ENCODE data around the gene PPEF2.
"Not testable (repeated sequence)": the region's sequence is repeated elsewhere in the genome, so short reads cannot be mapped to it uniquely, and the experiment has no call there.

PPEF2 gene

DNA sequence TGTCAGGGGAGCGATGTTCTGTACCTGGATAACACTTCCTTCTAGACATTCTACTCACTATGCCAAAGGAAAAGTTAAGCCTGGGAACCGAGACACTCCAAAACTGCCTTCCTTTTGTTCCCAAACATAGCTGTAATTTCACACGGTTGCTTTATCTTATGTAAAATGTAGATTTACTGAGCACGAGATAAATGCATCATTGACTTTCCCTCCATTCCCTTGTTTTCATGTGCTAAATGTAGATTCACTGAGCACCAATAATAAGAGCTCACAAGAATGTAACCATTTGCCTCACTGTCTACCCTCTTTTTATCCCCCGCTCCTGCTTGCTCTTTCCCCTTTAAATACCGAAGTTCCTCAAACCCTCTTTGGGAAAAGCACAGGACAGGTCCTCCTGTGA lies 10.7 kb upstream of the PPEF2 start:
- TF ChIP-seq ZC3H10 (CRISPR knock-in tag; IDR thresholded peaks at IDR 0.05), result no peak
- TF ChIP-seq ZFP30 (CRISPR knock-in tag; IDR thresholded peaks at IDR 0.05), result no peak
- no peak for TF ChIP-seq ZNF8 (CRISPR knock-in tag; IDR thresholded peaks at IDR 0.05)
- TF ChIP-seq RARB (CRISPR knock-in tag; IDR thresholded peaks at IDR 0.05), result no peak
- TF ChIP-seq, protein P1, sequence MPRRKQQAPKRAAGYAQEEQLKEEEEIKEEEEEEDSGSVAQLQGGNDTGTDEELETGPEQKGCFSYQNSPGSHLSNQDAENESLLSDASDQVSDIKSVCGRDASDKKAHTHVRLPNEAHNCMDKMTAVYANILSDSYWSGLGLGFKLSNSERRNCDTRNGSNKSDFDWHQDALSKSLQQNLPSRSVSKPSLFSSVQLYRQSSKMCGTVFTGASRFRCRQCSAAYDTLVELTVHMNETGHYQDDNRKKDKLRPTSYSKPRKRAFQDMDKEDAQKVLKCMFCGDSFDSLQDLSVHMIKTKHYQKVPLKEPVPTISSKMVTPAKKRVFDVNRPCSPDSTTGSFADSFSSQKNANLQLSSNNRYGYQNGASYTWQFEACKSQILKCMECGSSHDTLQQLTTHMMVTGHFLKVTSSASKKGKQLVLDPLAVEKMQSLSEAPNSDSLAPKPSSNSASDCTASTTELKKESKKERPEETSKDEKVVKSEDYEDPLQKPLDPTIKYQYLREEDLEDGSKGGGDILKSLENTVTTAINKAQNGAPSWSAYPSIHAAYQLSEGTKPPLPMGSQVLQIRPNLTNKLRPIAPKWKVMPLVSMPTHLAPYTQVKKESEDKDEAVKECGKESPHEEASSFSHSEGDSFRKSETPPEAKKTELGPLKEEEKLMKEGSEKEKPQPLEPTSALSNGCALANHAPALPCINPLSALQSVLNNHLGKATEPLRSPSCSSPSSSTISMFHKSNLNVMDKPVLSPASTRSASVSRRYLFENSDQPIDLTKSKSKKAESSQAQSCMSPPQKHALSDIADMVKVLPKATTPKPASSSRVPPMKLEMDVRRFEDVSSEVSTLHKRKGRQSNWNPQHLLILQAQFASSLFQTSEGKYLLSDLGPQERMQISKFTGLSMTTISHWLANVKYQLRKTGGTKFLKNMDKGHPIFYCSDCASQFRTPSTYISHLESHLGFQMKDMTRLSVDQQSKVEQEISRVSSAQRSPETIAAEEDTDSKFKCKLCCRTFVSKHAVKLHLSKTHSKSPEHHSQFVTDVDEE (CRISPR knock-in tag; IDR thresholded peaks at IDR 0.05), result no peak
- no peak for ATAC-seq

DNA sequence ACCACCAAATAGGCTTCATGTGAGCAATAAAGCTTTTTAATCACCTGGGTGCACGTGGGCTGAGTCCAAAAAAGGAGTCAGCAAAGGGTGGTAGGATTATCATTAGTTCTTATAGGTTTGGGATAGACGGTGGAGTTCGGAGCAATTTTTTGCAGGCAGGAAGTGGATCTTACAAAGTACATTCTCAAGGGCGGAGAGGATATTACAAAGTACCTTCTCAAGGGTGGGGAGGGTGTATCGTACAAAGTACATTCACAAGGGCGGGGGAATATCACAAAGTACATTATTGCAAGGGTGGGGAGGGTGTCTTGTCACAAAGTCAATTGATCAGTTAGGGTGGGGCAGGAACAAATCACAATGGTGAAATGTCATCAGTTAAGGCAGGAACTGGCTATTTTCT lies 8.6 kb upstream of the PPEF2 start:
- not testable (repeated sequence) for ATAC-seq

DNA sequence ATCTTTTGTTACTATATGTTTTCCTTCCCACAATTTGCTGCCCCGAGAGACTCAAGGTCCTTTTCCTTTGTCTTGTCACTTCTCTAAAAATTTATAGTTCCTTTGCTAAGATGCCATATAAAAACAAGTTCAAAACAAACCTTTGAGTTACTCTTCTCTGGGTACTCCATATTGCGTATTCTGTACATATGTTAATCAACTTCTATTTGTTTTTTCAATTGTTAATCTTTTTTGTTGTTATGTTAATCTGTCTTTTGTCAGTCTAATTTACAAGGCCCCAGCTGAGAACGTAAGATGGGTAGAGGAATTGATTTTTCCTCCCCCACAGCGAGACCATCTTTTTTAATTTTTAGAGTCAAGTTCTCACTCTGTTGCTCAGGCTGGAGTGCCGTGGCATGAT lies 7.2 kb upstream of the PPEF2 start:
- ATAC-seq, result no peak
- TF ChIP-seq ARNTL (CRISPR knock-in tag; IDR thresholded peaks at IDR 0.05; ENCODE audit: borderline replicate concordance, low read depth) (no peak), GLIS3 (CRISPR knock-in tag; IDR thresholded peaks at IDR 0.05) (no peak), RARB (CRISPR knock-in tag; IDR thresholded peaks at IDR 0.05) (no peak), TCF4 (CRISPR knock-in tag; IDR thresholded peaks at IDR 0.05; ENCODE audit: borderline replicate concordance) (no peak), PPARA (CRISPR knock-in tag; IDR thresholded peaks at IDR 0.05; ENCODE audit: borderline replicate concordance) (no peak)
- TF ChIP-seq, protein P2, sequence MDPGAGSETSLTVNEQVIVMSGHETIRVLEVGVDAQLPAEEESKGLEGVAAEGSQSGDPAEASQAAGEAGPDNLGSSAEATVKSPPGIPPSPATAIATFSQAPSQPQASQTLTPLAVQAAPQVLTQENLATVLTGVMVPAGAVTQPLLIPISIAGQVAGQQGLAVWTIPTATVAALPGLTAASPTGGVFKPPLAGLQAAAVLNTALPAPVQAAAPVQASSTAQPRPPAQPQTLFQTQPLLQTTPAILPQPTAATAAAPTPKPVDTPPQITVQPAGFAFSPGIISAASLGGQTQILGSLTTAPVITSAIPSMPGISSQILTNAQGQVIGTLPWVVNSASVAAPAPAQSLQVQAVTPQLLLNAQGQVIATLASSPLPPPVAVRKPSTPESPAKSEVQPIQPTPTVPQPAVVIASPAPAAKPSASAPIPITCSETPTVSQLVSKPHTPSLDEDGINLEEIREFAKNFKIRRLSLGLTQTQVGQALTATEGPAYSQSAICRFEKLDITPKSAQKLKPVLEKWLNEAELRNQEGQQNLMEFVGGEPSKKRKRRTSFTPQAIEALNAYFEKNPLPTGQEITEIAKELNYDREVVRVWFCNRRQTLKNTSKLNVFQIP (CRISPR knock-in tag; IDR thresholded peaks at IDR 0.05; ENCODE audit: borderline replicate concordance, low read depth), result no peak
- TF ChIP-seq, protein P3, sequence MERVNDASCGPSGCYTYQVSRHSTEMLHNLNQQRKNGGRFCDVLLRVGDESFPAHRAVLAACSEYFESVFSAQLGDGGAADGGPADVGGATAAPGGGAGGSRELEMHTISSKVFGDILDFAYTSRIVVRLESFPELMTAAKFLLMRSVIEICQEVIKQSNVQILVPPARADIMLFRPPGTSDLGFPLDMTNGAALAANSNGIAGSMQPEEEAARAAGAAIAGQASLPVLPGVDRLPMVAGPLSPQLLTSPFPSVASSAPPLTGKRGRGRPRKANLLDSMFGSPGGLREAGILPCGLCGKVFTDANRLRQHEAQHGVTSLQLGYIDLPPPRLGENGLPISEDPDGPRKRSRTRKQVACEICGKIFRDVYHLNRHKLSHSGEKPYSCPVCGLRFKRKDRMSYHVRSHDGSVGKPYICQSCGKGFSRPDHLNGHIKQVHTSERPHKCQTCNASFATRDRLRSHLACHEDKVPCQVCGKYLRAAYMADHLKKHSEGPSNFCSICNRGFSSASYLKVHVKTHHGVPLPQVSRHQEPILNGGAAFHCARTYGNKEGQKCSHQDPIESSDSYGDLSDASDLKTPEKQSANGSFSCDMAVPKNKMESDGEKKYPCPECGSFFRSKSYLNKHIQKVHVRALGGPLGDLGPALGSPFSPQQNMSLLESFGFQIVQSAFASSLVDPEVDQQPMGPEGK (CRISPR knock-in tag; IDR thresholded peaks at IDR 0.05; ENCODE audit: borderline replicate concordance), result no peak
- TF ChIP-seq, protein P4, sequence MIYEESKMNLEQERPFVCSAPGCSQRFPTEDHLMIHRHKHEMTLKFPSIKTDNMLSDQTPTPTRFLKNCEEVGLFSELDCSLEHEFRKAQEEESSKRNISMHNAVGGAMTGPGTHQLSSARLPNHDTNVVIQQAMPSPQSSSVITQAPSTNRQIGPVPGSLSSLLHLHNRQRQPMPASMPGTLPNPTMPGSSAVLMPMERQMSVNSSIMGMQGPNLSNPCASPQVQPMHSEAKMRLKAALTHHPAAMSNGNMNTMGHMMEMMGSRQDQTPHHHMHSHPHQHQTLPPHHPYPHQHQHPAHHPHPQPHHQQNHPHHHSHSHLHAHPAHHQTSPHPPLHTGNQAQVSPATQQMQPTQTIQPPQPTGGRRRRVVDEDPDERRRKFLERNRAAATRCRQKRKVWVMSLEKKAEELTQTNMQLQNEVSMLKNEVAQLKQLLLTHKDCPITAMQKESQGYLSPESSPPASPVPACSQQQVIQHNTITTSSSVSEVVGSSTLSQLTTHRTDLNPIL (CRISPR knock-in tag; IDR thresholded peaks at IDR 0.05; ENCODE audit: low read depth), result no peak

DNA sequence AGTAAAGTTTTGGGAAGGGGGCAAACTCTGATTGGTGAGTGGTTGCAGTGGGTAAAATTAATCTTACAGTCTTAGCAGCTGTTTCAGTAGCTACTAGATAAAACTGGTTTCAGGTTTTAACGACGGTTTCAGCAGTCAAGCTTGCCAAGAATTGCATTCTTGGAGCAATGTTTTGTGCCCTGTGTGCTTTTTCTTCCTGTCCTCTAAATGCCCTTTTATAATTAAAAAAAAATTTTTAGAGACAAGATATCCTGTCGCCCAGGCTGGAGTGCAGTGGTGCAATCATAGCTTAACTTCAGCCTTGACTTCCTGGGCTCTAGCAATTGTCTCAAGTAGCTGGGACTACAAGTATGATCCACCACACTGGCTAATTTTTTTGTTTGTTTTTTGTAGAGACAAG lies 6.3 kb upstream of the PPEF2 start:
- no peak for ATAC-seq
- no peak for TF ChIP-seq ARNTL (CRISPR knock-in tag; IDR thresholded peaks at IDR 0.05; ENCODE audit: borderline replicate concordance, low read depth)
- no peak for TF ChIP-seq ISL1 (CRISPR knock-in tag; IDR thresholded peaks at IDR 0.05)
- TF ChIP-seq ZNF70 (CRISPR knock-in tag; IDR thresholded peaks at IDR 0.05), result no peak

DNA sequence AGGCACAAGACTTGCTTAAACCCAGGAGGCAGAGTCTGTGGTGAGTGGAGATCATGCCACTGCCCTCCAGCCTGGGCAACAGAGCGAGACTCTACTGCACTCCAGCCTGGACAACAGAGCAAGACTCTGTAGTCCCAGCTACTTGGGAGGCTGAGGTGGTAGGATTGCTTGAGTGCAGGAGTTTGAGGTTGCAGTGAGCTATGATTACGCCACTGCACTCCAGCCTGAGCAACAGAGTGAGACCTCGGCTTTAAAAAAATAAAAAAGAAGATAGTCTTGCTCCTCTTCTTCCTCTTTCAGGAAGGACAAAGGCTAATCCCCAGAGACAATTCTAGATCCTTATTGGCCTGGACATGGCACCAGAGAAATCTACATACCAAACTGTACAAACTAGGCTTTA lies 5.7 kb upstream of the PPEF2 start:
- ATAC-seq, result no peak
- TF ChIP-seq CSDC2 (CRISPR knock-in tag; IDR thresholded peaks at IDR 0.05) (no peak), PPARA (CRISPR knock-in tag; IDR thresholded peaks at IDR 0.05; ENCODE audit: borderline replicate concordance) (no peak), ARNTL (CRISPR knock-in tag; IDR thresholded peaks at IDR 0.05; ENCODE audit: borderline replicate concordance, low read depth) (no peak), ZNF8 (CRISPR knock-in tag; IDR thresholded peaks at IDR 0.05) (no peak), ZFP3 (CRISPR knock-in tag; IDR thresholded peaks at IDR 0.05) (no peak), ISL1 (CRISPR knock-in tag; IDR thresholded peaks at IDR 0.05) (no peak)
- TF ChIP-seq, protein P5, sequence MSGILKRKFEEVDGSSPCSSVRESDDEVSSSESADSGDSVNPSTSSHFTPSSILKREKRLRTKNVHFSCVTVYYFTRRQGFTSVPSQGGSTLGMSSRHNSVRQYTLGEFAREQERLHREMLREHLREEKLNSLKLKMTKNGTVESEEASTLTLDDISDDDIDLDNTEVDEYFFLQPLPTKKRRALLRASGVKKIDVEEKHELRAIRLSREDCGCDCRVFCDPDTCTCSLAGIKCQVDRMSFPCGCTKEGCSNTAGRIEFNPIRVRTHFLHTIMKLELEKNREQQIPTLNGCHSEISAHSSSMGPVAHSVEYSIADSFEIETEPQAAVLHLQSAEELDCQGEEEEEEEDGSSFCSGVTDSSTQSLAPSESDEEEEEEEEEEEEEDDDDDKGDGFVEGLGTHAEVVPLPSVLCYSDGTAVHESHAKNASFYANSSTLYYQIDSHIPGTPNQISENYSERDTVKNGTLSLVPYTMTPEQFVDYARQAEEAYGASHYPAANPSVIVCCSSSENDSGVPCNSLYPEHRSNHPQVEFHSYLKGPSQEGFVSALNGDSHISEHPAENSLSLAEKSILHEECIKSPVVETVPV (CRISPR knock-in tag; IDR thresholded peaks at IDR 0.05), result no peak
- TF ChIP-seq, protein P4 (CRISPR knock-in tag; IDR thresholded peaks at IDR 0.05; ENCODE audit: low read depth), result no peak
- TF ChIP-seq, protein P3 (CRISPR knock-in tag; IDR thresholded peaks at IDR 0.05; ENCODE audit: borderline replicate concordance), result no peak
- TF ChIP-seq, protein P1 (CRISPR knock-in tag; IDR thresholded peaks at IDR 0.05), result no peak

All from SK-N-SH treated with all-trans-retinoic acid at 6 μM for 48 hours (cell line).